OCI-LY7 (cell line): ENCODE data around the gene GHITM. TPM values are rescaled to one million over a fixed set of nuclear protein-coding genes. Genes with fewer than 3 reads are reported as not detected.

Source experiments
- BruUV-seq: library from RNA; stranded (reverse); fragments of 400-500 nt; replicated peaks from 2 replicates; lab custom pipeline; 2021; lab: Mats Ljungman, UMichigan
- CTCF ChIA-PET: fragments of 300-600 bp; sonication (Branson Sonifier 250); formaldehyde crosslinking; loops from one replicate; lab custom pipeline; 2022; ENCODE audit warnings: antibody characterized with exemption; ENCODE audit not compliant: unreplicated experiment; lab: Charles Lee
- POLR2A ChIA-PET: fragments of 300-600 bp; sonication (Branson Sonifier 250); formaldehyde crosslinking; loops from one replicate; lab custom pipeline; 2022; ENCODE audit warnings: antibody characterized with exemption; lab: Charles Lee
- DNase-seq: peaks from one replicate; pipeline ENCODE4 v3.0.0-alpha.2; 2015; ENCODE audit warnings: low spot score
- H2AFZ ChIP-seq: fragments of 200-600 bp; sonication (generic), shearing (Covaris generic); 2 replicates; pipeline ENCODE4 v1.6.1; 2014; ENCODE audit warnings: mild to moderate bottlenecking, antibody characterized with exemption, low read length, moderate library complexity
- H3K27ac ChIP-seq: fragments of 200-600 bp; sonication (generic); 2 replicates; pipeline ENCODE4 v1.5.1; 2014; ENCODE audit warnings: mixed run types, low read depth, mild to moderate bottlenecking, moderate library complexity, low read length, inconsistent platforms; ENCODE audit not compliant: poor library complexity, severe bottlenecking
- H3K36me3 ChIP-seq: fragments of 200-600 bp; sonication (generic); 2 replicates; pipeline ENCODE4 v1.6.1; 2014; ENCODE audit warnings: mild to moderate bottlenecking, antibody characterized with exemption, low read length, moderate library complexity, mixed read lengths; ENCODE audit not compliant: insufficient read depth
- H3K4me1 ChIP-seq: fragments of 200-600 bp; sonication (generic); 2 replicates; pipeline ENCODE4 v1.5.1; 2014; ENCODE audit warnings: mild to moderate bottlenecking, low read length; ENCODE audit not compliant: insufficient read depth, poor library complexity, severe bottlenecking
- H3K4me2 ChIP-seq: fragments of 200-600 bp; sonication (generic); 2 replicates; pipeline ENCODE4 v1.6.1; 2014; ENCODE audit warnings: mild to moderate bottlenecking, low read length
- H3K4me3 ChIP-seq: fragments of 200-600 bp; sonication (generic); 2 replicates; pipeline ENCODE4 v1.5.1; 2014; ENCODE audit warnings: mild to moderate bottlenecking, low read depth, low read length; ENCODE audit not compliant: poor library complexity, severe bottlenecking
- H3K79me2 ChIP-seq: fragments of 200-600 bp; sonication (generic); 2 replicates; pipeline ENCODE4 v1.6.1; 2016; ENCODE audit warnings: low read depth, mild to moderate bottlenecking, low read length, moderate library complexity, mixed read lengths; ENCODE audit not compliant: insufficient read depth
- H3K9me2 ChIP-seq: fragments of 200-600 bp; sonication (generic); 2 replicates; pipeline ENCODE4 v1.6.1; 2016; ENCODE audit warnings: mild to moderate bottlenecking, low read length, mixed read lengths; ENCODE audit not compliant: insufficient read depth
- H3K9me3 ChIP-seq: fragments of 200-600 bp; sonication (generic); 2 replicates; pipeline ENCODE4 v1.6.1; 2014; ENCODE audit warnings: mild to moderate bottlenecking, mixed run types, low read length, mixed read lengths
- H4K20me1 ChIP-seq: fragments of 200-600 bp; sonication (generic); 2 replicates; pipeline ENCODE4 v1.6.1; 2014; ENCODE audit warnings: mild to moderate bottlenecking, antibody characterized with exemption, low read length, moderate library complexity, mixed read lengths; ENCODE audit not compliant: insufficient read depth
- CTCF ChIP-seq: fragments of 200-600 bp; sonication (generic); conservative IDR thresholded peaks from 2 replicates; pipeline ENCODE4 v1.5.1; 2014; ENCODE audit warnings: mild to moderate bottlenecking, antibody characterized with exemption, low read length, moderate library complexity, mixed read lengths
- EZH2phosphoT487 ChIP-seq: fragments of 200-600 bp; sonication (generic); IDR thresholded peaks from 2 replicates; pipeline ENCODE4 v1.6.1; 2018; ENCODE audit warnings: low read depth, borderline replicate concordance, mild to moderate bottlenecking, mixed run types, antibody characterized with exemption, low read length, moderate library complexity, mixed read lengths
- intact Hi-C: fragments of 100-400 bp; cut with micrococcal nuclease; formaldehyde crosslinking; loops from one replicate; pipeline ENCODE4 v1.10.0; 2022; ENCODE audit not compliant: unreplicated experiment
- total RNA-seq, 2 experiments: library from RNA; depleted of rRNA in 1 of 2; stranded (reverse); fragments of >200 nt in 1 of 2; shearing (Covaris generic) in 1 of 2; gene quantifications; 2 replicates each; pipeline ENCODE4 v1.2.3, GENCODE V29; 2014 to 2022

Gene GHITM
- total RNA-seq, 2 experiments from 2014 or later, result 103 to 132 TPM

GRCh38 chr10:84195044-84195830 is 55.9 kb downstream of the GHITM start:
- POLR2A ChIA-PET, result no interaction called here
- TF ChIP-seq CTCF, result no peak
- TF ChIP-seq EZH2phosphoT487, result no peak
- Histone ChIP-seq H3K9me2 (no peaks in the 10 kb centered on the region), H2AFZ (no peak overlapping the region), H3K27ac (no peak overlapping the region), H3K4me2 (no peak overlapping the region), H3K79me2 (no peaks in the 10 kb centered on the region), H3K4me3 (no peak overlapping the region), H3K4me1 (no peaks in the 10 kb centered on the region), H4K20me1 (no peaks in the 10 kb centered on the region), H3K9me3 (no peaks in the 10 kb centered on the region), H3K36me3 (no peaks in the 10 kb centered on the region)
- no TSS peak for BruUV-seq
- no peak for DNase-seq
- CTCF ChIA-PET, result no interaction called here
- intact Hi-C loops, result no loop called here

DNA sequence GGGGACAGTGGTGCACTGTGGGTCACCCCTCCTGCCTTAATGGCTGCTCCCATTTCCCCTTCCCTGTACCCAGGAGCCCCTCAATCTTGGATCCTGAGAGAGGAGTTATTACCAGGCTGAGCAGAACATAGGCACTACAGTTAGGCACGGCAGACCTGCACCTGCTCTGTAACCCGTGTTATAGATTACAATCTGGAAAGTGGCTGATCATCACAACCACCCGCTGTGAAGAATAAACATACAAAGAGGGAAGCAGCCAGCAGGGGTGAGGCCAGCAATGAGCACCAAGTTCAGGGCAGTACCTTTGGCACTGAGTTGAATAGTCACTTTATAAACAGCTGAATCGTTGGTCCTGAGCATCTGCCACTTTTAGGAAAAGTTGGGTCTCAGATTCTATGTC is 56.8 kb downstream of the GHITM start:
- intact Hi-C loops, result no loop called here
- H3K4me1 ChIP-seq, result no peaks in the 10 kb centered on the region
- H3K27ac ChIP-seq, result no peak overlapping the region
- H3K4me3 ChIP-seq, result no peak overlapping the region
- BruUV-seq, result no TSS peak
- H3K9me2 ChIP-seq, result no peaks in the 10 kb centered on the region
- no peak for DNase-seq
- CTCF ChIA-PET, result no interaction called here
- no peaks in the 10 kb centered on the region for H4K20me1 ChIP-seq
- H3K9me3 ChIP-seq, result no peaks in the 10 kb centered on the region
- POLR2A ChIA-PET, result no interaction called here
- TF ChIP-seq CTCF (no peak), EZH2phosphoT487 (no peak)
- no peak overlapping the region for H2AFZ ChIP-seq
- no peaks in the 10 kb centered on the region for H3K36me3 ChIP-seq
- no peaks in the 10 kb centered on the region for H3K79me2 ChIP-seq
- H3K4me2 ChIP-seq, result no peak overlapping the region

DNA sequence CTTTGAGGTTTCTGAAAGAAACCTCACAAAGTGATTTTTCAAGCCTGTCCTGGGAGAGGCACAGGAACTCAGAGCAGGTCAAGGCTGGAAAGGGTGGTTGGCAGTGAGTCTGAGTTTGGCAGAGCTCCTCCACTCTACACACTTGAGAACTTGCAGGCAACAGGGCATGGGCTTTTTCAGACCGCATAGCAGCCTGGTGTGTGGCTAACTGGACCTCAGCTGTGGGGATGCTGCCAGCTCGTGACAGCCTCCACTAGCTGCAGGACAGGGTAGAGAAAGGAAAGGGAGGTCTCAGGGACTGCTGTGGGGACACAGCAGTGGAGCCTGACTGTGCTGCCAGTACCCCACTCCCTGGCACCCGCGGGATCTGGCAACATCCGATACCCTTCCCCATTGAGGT is 57.6 kb downstream of the GHITM start:
- Histone ChIP-seq H4K20me1 (no peaks in the 10 kb centered on the region), H3K9me3 (no peaks in the 10 kb centered on the region), H3K79me2 (no peaks in the 10 kb centered on the region), H3K36me3 (no peaks in the 10 kb centered on the region), H3K4me2 (no peak overlapping the region), H2AFZ (no peak overlapping the region), H3K9me2 (no peaks in the 10 kb centered on the region), H3K4me1 (no peaks in the 10 kb centered on the region), H3K27ac (no peak overlapping the region), H3K4me3 (no peak overlapping the region)
- TF ChIP-seq EZH2phosphoT487 (no peak), CTCF (no peak)
- no TSS peak for BruUV-seq
- no peak for DNase-seq
- ChIA-PET POLR2A (no interaction called here), CTCF (no interaction called here)
- intact Hi-C loops, result no loop called here
